ENCODE data around the gene CDX2.

CDX2 gene

GRCh38 chr13:27978301-27978968 lies 9.3 kb upstream of the CDX2 start:
- DNase-seq (ENCODE audit: low spot score) = no peak

- DNase-seq (ENCODE audit: low spot score) = no peak
Measured at GRCh38 chr13:27977476-27978300, 8.6 kb upstream of the CDX2 start.

- DNase-seq (ENCODE audit: low spot score) = no peak
Measured at GRCh38 chr13:27976362-27977091, 7.4 kb upstream of the CDX2 start.

GRCh38 chr13:27975564-27976361 lies 6.6 kb upstream of the CDX2 start:
- DNase-seq (ENCODE audit: low spot score) = no peak

- DNase-seq (ENCODE audit: low spot score) = no peak
Measured at GRCh38 chr13:27973961-27974662, 5.0 kb upstream of the CDX2 start.

GRCh38 chr13:27973291-27973690 lies 4.2 kb upstream of the CDX2 start:
- DNase-seq (ENCODE audit: low spot score) = no peak

- DNase-seq (ENCODE audit: low spot score) = no peak
Measured at GRCh38 chr13:27972478-27972820, 3.3 kb upstream of the CDX2 start.

GRCh38 chr13:27971776-27972477 lies 2.8 kb upstream of the CDX2 start:
- DNase-seq (ENCODE audit: low spot score) = no peak

DNA sequence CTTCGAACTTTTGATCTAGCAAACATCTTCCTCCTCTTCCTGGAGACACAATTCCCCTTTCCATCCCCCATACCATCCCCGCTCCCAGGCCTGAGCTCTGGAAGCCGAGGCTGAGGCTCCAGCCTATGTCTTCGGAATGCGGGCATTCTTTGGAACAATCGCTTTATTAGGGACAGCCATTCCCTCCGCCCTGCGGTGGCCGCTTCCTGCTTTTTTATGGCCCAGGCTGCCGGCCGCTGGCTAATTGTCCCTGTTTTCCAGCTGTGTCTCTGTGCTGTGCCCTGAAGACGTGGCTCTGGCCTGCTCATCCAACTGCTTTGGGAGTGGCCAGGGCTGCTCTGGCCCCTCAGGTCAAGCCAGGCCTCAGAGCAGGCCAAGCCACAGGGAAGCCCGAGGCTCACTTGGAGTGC lies 2.1 kb upstream of the CDX2 start:
- DNase-seq (ENCODE audit: low spot score) = no peak

DNA sequence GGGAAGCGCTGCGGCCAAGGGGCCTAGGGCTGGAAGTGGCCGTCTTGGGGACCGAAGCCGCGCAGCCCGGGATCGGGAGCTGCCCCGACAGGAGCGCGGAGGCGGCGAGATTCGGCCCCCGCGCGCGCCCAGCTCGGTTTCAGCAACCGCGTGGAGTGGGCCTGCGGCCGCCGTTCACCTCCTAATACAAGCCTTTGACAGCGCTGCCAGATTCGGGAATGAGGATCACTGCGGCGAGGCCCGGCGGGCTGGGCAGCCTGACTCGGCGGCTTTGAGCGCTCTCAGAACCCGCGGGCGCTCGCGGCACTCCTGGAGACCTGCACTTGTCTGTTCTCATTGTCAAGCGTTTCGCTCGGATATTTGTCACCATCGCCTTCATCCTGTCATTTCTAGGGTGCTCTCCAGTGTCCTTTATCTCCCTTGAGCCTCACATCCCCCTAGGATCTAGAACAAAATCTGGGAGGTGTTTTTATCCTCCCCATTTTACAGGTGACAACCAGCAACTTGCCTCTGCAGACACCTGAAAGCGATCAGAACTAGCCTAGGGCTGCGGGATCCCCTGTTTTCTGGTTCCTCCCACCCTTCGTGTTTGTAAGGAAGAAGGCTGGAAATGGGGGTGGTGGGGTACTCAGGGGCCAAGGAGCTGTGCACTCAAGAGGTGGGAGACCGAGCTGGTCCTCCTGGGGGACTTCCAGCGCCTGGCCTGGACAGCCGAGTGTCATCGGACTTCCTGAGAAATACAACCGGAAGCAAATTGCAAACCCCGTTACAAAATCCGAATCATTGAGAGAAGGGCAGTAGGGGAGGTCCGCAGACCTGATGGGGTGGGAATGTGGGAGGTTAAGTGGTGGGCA lies 1.5 kb upstream of the CDX2 start:
- DNase-seq (ENCODE audit: low spot score) = no peak

DNA sequence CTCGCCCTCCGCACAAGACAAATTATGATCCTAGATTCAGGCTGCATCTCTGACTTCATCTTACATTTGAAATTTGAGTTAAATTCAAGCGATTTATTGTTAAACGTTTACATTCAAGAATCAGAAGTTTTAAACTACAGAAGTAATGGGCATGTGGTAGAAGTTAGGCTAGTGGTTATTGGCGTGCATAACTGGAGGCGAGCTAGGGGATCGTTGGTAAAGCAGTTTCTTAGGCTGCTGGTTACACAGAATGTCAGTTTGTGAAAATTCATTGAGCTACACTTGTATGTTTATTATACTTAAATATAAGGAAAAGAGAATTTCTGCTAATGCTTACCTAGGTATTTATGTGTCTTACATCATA lies 733 bp upstream of the CDX2 start:
- DNase-seq (ENCODE audit: low spot score) = no peak

GRCh38 chr13:27968316-27969081 lies 616 bp downstream of the CDX2 start:
- no peak for DNase-seq (ENCODE audit: low spot score)

- DNase-seq (ENCODE audit: low spot score) = no peak
Measured at GRCh38 chr13:27967736-27968315, 1.3 kb downstream of the CDX2 start.

DNA sequence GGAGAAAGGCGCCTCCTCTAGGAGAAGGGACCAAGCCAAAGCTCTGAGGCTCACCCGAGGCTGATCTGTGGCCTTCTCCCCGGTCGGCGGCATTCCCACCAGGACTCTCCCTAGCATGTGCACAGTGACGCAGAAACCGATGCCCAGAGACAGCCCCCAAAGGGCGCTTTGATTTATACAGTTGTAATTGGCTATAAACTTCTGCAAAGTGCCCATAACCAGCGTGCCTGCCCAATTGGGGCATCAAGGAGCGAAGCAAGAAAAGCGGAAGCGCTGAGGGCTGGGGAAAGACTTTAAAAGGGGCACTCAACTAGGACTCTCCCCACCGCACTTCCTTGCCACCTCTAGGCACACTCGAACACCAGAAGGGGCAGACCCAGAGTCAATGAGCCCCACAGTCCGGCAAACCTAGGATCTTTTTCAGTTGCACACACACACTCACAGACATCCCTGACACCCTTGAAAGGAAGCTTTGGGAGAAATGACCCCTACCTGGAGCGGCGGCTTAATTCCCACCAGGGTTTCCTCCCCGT lies 1.8 kb downstream of the CDX2 start:
- no peak for DNase-seq (ENCODE audit: low spot score)

GRCh38 chr13:27966641-27967202 lies 2.4 kb downstream of the CDX2 start:
- DNase-seq (ENCODE audit: low spot score) = no peak

- DNase-seq (ENCODE audit: low spot score) = no peak
Measured at GRCh38 chr13:27965740-27966640, 3.1 kb downstream of the CDX2 start.

DNA sequence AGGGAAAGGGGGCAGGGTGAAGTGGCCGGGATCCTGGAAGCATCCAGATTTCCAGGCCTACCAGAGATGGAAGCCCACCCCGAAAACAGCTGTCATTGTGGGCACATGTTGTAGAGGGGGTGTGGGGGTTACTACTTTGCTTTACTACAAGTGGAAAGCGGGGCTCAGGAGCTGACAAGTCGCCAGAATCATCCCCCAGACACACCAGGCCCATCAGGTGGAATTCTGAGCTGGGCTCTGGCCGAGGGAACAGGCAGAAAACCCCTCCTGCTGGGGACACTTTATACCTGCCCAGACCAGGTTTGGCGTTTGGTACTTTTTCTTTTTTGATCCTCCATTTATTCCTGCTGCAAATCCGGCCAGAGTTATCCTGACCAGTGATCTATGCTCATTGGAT lies 3.8 kb downstream of the CDX2 start:
- DNase-seq (ENCODE audit: low spot score) = no peak

Data from D341Med (cell line).